ENCODE measurements around the gene CPNE6. TPM values are rescaled to one million over a fixed set of nuclear protein-coding genes. Genes with fewer than 3 reads are reported as not detected.

CPNE6 gene
- total and polyA plus RNA-seq, 2 of the 13 experiments (the other 11 are each of a cell fraction or from before 2014, with no cell fraction given), result not detected

GRCh38 chr14:24098229-24098926 lies 27.0 kb downstream of the CPNE6 start (continued):
- TF ChIP-seq ZNF512B (CRISPR knock-in tag; IDR thresholded peaks at IDR 0.05; ENCODE audit: borderline replicate concordance) (peak; percentile 51; the same call in 1 of the 2 replicates), FOXJ3 (CRISPR knock-in tag; IDR thresholded peaks at IDR 0.05; ENCODE audit: borderline replicate concordance) (no peak), ZNF225 (CRISPR knock-in tag; IDR thresholded peaks at IDR 0.05) (peak; percentile 92), NCOA2 (CRISPR knock-in tag; IDR thresholded peaks at IDR 0.05) (no peak), ZBTB14 (CRISPR knock-in tag; IDR thresholded peaks at IDR 0.05) (peak; percentile 33; the same call in 1 of the 2 replicates), RBFOX2 (IDR thresholded peaks at IDR 0.05; ENCODE audit: low read depth, low read length) (peak; percentile 76), ZNF263 (CRISPR knock-in tag; IDR thresholded peaks at IDR 0.05) (peak; percentile 43; the same call in 1 of the 2 replicates), POLR2G (IDR thresholded peaks at IDR 0.05; ENCODE audit: low read depth, low read length) (peak; percentile 22), ZNF629 (CRISPR knock-in tag; conservative IDR thresholded peaks at IDR 0.05) (0 out of 2 replicates have a peak, but pooled peaks have one; percentile 14), ZNF674 (CRISPR knock-in tag; IDR thresholded peaks at IDR 0.05; ENCODE audit: low read depth) (no peak), ZNF503 (CRISPR knock-in tag; IDR thresholded peaks at IDR 0.05) (no peak), TBL1XR1 (IDR thresholded peaks at IDR 0.05; ENCODE audit: borderline replicate concordance, low read length, partially characterized antibody) (no peak), MBNL3 (CRISPR knock-in tag; conservative IDR thresholded peaks at IDR 0.05) (no peak), ZNF704 (CRISPR knock-in tag; IDR thresholded peaks at IDR 0.05; ENCODE audit: borderline replicate concordance) (0 out of 2 replicates have a peak, but pooled peaks have one; percentile 28)

Data from HepG2 (cell line).